Effector CD8-positive, alpha-beta T cell (primary cell): ENCODE data around the gene POLR2L.
A peak's percentile ranks its signal among the peaks of the same experiment; 100 is the strongest.

Experiments
- DNase-seq: peaks from one replicate; lab custom pipeline; 2025; lab: John Stamatoyannopoulos, UW

Gene POLR2L

DNA sequence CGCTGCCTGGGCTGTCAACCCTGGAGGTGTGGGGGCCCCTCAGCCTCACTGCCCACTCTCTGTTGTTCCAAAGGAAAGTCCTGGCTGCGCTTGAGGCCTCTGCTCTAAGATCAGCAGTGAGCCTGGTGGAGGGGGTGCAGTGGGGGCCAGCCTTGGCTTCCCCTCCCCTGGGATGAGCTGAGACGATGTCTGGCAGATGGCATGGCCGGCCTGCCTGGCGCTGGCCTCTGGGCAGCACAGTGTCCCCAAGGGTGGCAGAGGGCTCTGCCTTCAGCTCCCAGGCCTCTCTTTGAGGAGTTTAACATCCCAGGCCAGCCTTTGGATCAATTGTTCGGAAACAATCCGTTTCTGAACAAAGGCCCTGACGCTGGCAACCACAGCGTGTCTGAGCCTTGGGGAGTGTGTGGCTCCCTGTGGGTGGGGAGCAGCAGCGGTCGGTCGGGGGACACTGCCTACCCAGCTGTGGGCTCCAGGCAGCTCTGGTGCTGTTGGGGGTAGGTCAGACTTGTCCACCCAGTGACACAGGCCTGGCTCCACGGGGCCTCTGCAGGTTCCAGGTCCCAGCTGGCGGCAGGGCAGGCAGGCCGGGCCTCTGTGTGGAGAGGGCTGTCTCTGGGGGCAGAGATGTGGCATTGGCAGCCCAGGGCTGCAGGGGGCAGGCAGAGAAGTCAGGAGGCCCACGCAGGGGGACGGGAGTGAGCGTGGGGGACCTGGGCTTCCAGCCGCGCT lies 12.4 kb upstream of the POLR2L start:
- no peak for DNase-seq

GRCh38 chr11:853682-854448 lies 11.5 kb upstream of the POLR2L start:
- no peak for DNase-seq

GRCh38 chr11:852762-853161 lies 10.4 kb upstream of the POLR2L start:
- DNase-seq, result no peak

GRCh38 chr11:850775-851763 lies 8.7 kb upstream of the POLR2L start:
- DNase-seq, result no peak

DNA sequence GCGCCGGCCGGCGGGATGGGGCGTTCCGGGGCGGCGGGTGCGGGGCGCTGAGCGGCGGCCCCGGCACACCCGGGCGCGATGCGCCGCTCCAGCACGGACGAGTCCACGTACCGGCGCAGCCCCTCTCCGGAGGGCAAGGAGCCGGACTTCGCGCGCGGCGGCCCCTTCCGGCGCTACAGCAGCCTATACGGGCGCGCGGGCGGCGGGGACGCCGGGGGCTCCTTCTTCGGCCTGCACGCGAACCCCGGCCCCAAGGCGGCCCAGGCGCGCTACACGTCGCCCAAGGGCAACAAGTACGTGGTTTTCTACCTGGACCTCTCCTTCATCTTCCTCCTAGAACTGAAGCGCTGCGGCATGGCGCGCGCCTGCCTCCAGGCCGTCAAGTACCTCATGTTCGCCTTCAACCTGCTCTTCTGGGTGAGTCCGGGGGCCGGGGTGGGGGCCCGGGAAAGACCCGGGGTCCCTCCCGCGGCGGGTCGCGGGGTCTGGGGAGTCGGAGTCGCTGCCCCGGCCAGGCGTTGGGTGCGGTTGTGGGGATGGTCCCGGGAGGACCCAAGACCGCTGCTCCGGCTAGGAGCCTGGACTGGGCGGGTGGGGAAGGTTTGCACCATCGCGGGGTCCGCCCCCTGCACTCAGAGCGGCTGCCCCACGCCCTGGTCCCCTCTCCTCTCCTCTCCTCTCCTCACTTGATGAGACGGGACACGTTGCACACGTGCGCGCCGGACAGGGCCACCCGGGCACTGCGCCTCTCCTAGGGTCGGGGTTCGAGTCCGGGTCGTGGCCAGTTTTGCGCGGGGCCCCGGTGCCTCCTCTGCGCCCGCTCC lies 7.8 kb upstream of the POLR2L start:
- no peak for DNase-seq

GRCh38 chr11:849104-849824 lies 6.9 kb upstream of the POLR2L start:
- DNase-seq, result peak; percentile 14

- DNase-seq, result peak; percentile 48
Observed at GRCh38 chr11:848380-848931, 6.1 kb upstream of the POLR2L start.

DNA sequence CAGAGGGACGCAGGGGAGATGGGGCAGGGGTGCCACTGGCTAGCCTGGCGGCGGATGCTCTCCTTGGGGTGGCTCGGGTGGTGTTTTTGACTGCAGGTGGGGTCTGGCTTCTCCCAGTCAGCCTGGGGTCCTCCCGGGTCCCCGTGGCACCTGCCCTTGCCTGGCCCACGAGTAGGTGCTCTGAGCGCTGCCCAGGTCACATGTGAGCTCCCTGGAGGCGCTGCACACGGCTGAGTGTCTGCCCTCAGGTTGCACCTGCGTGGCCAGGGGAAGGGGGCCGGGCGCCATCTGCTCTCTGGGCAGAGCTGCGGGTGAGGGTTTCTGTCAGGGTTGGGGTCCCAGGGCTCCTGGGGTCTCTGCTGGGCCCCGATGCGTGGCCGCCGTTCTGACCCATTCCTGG lies 5.5 kb upstream of the POLR2L start:
- no peak for DNase-seq

DNA sequence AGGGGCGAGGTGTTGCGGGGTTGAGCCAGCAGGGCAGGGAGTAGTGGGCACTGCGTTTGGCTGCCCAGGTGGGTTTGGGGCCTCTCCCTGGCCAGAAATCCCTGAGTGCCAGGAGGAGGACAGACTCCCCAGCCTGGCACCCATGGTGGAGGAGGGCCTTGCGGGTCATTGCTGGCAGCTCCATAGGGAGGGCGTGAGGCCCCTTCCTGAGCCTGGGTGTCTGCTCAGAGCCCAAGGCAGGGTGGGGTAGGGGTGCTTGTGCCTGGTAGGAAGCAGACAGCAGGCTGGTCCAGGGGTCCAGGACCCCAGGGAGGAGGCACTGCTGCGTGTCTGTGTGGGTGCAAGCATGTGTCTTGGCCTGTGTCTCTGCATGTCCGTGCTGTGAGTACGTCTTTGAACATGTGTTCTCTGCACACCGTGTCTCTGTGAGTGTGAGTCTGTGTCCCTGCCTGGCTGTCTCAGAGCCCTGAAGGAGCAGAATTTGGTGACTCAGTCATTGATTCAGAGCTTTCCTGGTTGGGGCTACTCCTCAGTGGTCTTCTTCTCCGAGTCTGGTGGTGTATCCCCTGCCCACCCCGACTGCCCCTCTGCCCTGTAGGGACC lies 4.3 kb upstream of the POLR2L start:
- no peak for DNase-seq

- DNase-seq, result no peak
Observed at GRCh38 chr11:845872-846495, 3.7 kb upstream of the POLR2L start.

DNA sequence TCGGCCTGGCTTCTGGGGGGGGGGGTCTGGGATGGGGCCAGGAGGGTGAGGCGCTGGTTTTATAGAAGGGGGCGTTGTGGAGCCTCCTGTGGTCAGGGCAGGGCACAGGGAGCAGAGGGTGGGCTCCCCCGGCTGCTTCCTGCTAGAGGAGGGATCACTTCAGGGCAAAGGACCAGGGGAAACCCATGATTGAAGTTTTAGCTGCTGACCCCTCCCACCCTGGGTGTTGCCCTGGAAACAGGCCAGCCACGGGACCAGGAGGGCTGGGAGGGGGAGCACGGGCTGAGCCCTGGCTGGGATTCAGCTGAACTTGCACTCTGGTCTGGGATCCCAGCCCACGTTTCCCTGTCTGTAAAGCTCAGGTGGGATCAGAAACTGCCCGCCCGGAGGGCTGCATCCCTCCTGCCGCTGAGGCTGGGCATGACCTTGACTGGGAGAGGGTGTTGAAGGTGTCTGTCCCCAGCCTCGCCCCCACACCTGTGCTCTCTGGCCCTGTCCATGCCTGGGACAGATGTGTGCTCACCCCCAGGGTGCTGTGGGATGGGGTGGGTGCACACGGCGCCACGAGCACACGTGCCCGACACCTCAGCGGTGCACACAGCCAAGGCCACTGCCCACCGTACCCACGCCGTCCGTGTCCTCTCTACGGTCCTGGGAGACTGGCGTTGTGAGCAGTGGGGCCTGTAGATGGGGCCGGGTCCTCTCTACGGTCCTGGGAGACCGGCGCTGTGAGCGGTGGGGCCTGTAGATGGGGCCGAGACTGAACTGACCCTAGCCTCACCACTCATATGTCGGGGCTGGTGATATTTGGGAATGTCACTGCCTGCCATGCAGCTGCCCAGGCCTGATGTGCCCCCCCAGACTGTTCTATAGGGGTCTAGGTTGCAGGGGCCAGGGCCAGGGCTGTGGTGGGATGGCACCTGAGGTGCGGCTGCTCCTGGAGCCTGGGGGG lies 2.6 kb upstream of the POLR2L start:
- DNase-seq, result peak; percentile 25

GRCh38 chr11:843818-844692 lies 1.7 kb upstream of the POLR2L start:
- no peak for DNase-seq

GRCh38 chr11:843086-843734 lies 881 bp upstream of the POLR2L start:
- no peak for DNase-seq

DNA sequence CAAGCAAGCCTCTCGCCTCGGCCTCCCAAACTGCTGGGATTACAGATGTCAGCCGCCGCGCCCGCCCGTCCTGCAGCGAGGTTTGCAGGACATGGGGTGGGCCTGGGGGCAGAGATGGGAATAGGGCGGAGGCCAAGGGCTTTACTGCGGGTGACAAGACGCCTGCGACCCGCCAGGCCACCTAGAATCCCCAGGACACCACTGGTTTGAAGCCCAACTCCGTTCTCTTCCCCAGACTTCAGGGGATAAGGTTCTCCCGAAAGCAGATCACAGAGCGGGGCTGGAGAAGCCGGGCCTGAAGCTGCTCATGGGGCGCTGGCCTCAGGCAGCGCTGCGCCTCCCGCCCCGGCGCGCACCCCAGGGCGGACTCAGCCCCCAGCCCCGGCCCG lies 354 bp downstream of the POLR2L start:
- DNase-seq, result no peak

- no peak for DNase-seq
Observed at GRCh38 chr11:839875-840617, 2.3 kb downstream of the POLR2L start.

DNA sequence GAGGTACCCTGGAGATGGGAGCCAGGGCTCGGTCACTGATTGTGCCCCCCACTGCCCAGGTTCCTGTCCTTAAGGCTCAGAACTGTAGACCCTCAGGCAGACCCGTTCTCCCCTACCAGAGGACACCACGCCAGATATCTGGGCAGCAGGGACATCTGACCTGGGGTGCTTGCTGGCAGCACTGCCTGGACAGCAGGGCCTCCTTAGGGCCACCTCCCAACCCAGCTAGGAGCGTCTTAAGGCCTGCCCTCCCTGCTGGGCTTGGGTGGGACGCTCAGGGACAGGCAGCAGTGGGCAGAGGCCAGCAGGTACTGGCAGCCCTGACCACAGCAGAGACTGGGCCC lies 3.1 kb downstream of the POLR2L start:
- no peak for DNase-seq
